ENCODE data around the gene SLC12A4. TPM values are rescaled to one million over a fixed set of nuclear protein-coding genes. Genes with fewer than 3 reads are reported as not detected.
A peak's percentile ranks its signal among the peaks of the same experiment; 100 is the strongest.

The SLC12A4 gene
- total and polyA plus RNA-seq, 2 of the 13 experiments (the other 11 are each of a cell fraction or from before 2014, with no cell fraction given), result 65.1 to 84.3 TPM

- no peak for TF ChIP-seq ZBTB49 (CRISPR knock-in tag; IDR thresholded peaks at IDR 0.05; ENCODE audit: borderline replicate concordance)
- peak; percentile 26; the same call in 1 of the 2 replicates for TF ChIP-seq HIC2 (CRISPR knock-in tag; IDR thresholded peaks at IDR 0.05; ENCODE audit: low read depth)
- no peak for TF ChIP-seq SMARCE1 (IDR thresholded peaks at IDR 0.05; ENCODE audit: borderline replicate concordance)
- peak; percentile 19 for TF ChIP-seq RBM39 (IDR thresholded peaks at IDR 0.05; ENCODE audit: low read depth, low read length, poor library complexity, severe bottlenecking)
- TF ChIP-seq GABPA (IDR thresholded peaks at IDR 0.05; ENCODE audit: low read depth, low read length), result no peak
- no peak for TF ChIP-seq GABPA (CRISPR knock-in tag; IDR thresholded peaks at IDR 0.05; ENCODE audit: low read depth)
- peak; percentile 24 for TF ChIP-seq MED1 (CRISPR knock-in tag; IDR thresholded peaks at IDR 0.05)
- no peak for TF ChIP-seq MAZ (IDR thresholded peaks at IDR 0.05; ENCODE audit: borderline replicate concordance, low read depth, low read length)
- 0 out of 2 replicates have a peak, but pooled peaks have one; percentile 37 for TF ChIP-seq MAZ (CRISPR knock-in tag; IDR thresholded peaks at IDR 0.05; ENCODE audit: low read depth)
- peak; percentile 19; the same call in 1 of the 2 replicates for TF ChIP-seq ZNF124 (CRISPR knock-in tag; IDR thresholded peaks at IDR 0.05)
- TF ChIP-seq SYNCRIP (IDR thresholded peaks at IDR 0.05; ENCODE audit: insufficient read depth, low read depth, low read length), result no peak
- TF ChIP-seq MYC (CRISPR knock-in tag; IDR thresholded peaks at IDR 0.05; ENCODE audit: borderline replicate concordance), result peak; percentile 51; the same call in 1 of the 2 replicates
- 0 out of 2 replicates have a peak, but pooled peaks have one; percentile 4 for TF ChIP-seq GABPB1 (CRISPR knock-in tag; IDR thresholded peaks at IDR 0.05)
- TF ChIP-seq HMGXB4 (CRISPR knock-in tag; IDR thresholded peaks at IDR 0.05; ENCODE audit: borderline replicate concordance in 1 of 2, low read depth in 1 of 2), result peak; percentile 3 to 53; a peak in 1 of 4 replicates
- TF ChIP-seq MAF1 (CRISPR knock-in tag; IDR thresholded peaks at IDR 0.05; ENCODE audit: borderline replicate concordance), result no peak
- TF ChIP-seq AKAP8 (CRISPR knock-in tag; IDR thresholded peaks at IDR 0.05), result no peak; the same call in 1 of the 2 replicates
- TF ChIP-seq ZNF674 (CRISPR knock-in tag; IDR thresholded peaks at IDR 0.05; ENCODE audit: low read depth), result no peak
- no peak for TF ChIP-seq LBX2 (CRISPR knock-in tag; IDR thresholded peaks at IDR 0.05; ENCODE audit: borderline replicate concordance)
- TF ChIP-seq ZNF574 (CRISPR knock-in tag; IDR thresholded peaks at IDR 0.05), result peak; percentile 50; the same call in 1 of the 2 replicates
Measured at GRCh38 chr16:67966549-67967182, 1.8 kb downstream of the SLC12A4 start (continued).
